GM19372 (cell line): ENCODE measurements around the gene PLEKHN1.
"Not testable (repeated sequence)": the region's sequence is repeated elsewhere in the genome, so short reads cannot be mapped to it uniquely, and the experiment has no call there.

Experiments
- ATAC-seq: cut with Tn5 transposase; IDR thresholded peaks from one replicate; pipeline ENCODE4 v1.9.1; 2021; ENCODE audit warnings: mild to moderate bottlenecking, low read depth, moderate library complexity; ENCODE audit not compliant: unreplicated experiment

PLEKHN1 gene

GRCh38 chr1:1003618-1004419 lies 37.5 kb downstream of the PLEKHN1 start:
- no peak for ATAC-seq

- no peak for ATAC-seq
Measured at GRCh38 chr1:1004420-1004779, 38.1 kb downstream of the PLEKHN1 start.

DNA sequence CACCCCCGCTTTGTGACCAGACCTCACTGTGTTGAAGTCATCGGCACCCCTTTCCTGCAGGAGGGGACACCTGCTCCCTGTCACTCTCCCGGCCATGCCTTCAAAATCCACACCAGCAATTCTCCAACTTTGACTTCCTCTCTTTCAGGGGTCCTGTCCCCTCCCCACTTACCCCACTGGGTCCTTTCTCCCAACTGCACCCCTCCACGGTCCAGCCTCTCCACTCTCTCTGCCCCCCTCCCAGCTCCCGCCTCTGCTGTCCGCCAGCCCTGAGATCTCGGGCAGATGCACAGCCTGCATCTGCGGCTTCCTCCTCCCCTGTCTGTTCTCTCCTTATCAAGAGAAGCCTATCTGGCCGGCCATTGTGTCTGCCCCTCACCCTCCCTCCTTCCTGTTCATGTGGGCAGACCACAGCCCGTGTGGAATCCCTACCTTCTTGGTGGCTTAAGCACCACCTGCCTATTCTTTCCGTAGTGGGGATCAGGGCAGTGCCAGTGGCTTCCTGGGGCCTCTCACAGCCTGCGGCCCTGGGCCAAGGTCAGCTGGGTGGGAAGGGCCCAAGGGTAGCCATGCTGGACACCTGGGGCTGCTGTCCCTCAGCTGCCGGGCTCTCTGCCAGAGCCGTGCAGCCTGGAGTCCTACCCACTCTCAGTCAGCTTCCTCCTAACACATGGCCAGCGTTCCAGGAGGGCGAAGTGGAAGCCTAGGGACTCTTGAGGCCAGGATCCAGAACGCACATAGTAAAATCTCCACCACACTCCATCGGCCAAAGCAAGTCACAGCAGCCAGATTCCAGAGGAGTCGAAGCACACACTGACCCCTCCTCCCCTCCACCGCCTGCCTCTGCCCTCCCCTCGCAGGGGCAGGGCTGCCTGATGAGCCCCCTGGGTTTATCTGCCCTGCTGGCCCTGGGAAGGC lies 38.8 kb downstream of the PLEKHN1 start:
- no peak for ATAC-seq

DNA sequence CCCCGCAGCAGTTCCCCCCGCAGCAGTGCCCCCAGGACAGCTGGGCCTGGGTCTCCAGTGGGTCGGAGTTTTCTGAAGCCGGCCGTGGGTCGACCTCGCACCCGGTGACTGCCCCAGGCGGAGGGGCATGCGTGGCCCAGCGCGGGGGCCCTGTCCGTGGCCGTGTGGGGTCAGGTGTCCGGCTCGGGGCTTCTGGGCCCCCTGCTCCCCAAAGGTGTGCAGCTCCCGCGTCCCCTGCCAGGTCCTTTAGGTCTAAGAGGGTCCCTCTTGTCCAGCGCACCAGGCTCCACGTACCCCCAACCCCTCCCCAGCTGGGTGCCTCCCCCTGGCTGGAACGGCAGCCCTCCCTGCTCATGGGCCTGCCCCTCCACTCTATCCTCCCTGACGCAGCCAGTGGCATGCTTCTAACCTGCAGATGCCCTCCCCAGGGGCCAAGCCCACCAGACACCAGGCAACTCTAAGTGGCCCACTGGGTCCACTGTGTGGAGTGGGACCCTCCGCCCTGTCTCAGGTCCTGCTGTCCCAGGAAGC lies 39.6 kb downstream of the PLEKHN1 start:
- no peak for ATAC-seq

DNA sequence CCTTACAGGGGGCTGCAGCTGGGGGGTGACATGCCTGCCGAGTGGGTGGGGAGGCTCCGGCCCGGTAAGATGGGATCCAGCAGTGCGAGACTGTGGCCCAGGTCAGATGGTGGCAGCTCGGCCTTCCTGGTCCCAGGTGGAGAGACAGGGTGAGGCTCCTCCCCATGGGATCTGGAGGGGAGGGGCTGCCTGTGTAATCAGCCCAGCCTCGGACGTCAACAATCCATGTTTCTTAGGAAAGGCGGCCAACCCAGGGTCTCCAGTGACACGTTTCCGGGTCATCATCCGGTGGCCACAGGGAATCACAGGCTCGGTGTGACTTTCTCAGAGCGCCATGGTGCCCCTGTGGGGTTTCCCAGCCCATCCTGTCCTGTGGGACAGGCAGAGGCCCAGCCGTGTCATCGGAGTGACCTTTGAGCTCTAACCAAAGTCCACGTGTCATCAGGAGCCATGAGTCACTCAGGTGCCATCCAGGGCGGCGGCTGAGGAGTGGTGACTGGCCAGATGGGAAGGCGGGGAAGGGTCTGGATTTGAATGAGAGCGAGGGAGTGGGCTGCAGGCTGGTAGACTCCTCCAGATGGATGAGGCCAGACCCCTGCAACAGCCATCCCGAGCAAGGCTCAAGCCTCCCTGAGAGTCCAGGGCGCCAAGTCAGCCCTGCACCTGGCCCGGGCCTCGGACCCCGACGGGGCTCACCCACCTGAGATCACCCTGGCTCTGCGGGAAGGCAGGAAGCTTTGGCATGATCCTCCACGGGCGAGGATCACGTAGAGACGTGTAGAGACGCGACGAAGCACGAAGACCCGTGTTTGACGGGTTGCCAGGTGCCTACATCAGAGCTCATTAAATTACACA lies 40.2 kb downstream of the PLEKHN1 start:
- ATAC-seq: no peak

DNA sequence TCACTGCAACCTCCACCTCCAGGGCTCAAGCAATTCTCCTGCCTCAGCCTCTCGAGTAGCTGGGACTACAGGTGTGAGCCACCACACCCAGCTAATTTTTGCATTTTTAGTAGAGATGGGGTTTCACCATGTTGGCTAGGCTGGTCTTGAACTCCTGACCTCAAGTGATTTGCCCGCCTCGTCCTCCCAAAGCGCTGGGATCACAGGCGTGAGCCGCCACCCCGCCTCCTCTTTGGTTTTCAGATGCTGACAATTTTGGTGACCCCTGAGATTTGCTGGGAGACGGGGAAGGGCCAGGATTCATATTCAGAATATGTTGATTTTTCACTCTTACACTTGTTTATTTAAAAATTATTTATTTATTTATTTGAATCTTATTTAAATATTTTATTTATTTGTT lies 43.8 kb downstream of the PLEKHN1 start:
- not testable (repeated sequence) for ATAC-seq

- ATAC-seq: no peak
Measured at GRCh38 chr1:1011396-1011949, 45.2 kb downstream of the PLEKHN1 start.

GRCh38 chr1:1012736-1013104 lies 46.4 kb downstream of the PLEKHN1 start:
- not testable (repeated sequence) for ATAC-seq

DNA sequence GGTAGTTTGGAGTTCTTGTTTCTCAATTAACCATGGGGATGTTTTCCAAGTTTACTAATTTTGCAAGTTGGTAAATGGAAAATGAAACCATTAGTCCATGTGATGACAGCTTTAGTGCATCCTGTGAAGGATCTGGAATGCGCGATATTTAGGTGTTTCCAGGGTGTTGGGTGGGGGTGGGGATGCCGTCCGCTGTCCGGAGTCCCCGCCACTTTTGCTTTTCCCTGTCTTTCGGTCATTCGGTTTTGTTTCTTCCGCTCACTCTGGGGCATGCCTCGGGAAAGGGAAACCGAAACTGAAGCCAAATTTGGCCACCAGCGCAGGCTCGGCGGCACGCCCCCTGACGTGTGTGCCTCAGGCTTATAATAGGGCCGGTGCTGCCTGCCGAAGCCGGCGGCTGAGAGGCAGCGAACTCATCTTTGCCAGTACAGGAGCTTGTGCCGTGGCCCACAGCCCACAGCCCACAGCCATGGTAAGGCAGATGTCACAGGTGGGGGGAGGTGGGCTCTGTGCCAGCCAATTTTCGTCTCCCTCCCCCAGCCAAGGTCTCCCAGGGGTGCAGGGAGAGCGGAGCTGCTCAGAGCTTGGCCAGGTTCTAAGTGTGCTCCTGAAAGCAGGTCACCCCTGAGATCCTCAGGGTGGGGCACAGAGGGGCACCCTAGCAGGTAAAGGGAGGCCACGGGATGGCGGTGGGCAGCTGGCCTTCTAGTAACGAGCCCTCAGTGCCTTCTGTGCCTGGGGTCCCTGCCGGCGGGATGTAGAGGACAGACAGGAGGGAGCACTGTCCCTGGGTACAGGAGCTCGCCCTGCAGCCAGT lies 47.0 kb downstream of the PLEKHN1 start, which contains the start of gene ISG15:
ISG15 (plus strand) TSS at position 393 of the 817 bp plus-strand sequence; CDS start at position 470, 77 bp downstream.
- ATAC-seq: peak; percentile 85

- no peak for ATAC-seq
Measured at GRCh38 chr1:1013922-1014648, 47.8 kb downstream of the PLEKHN1 start.

GRCh38 chr1:1014799-1015681 lies 48.8 kb downstream of the PLEKHN1 start:
- ATAC-seq: no peak

- not testable (repeated sequence) for ATAC-seq
Measured at GRCh38 chr1:1017397-1018320, 51.4 kb downstream of the PLEKHN1 start.

- not testable (repeated sequence) for ATAC-seq
Measured at GRCh38 chr1:1018321-1018685, 52.0 kb downstream of the PLEKHN1 start.

DNA sequence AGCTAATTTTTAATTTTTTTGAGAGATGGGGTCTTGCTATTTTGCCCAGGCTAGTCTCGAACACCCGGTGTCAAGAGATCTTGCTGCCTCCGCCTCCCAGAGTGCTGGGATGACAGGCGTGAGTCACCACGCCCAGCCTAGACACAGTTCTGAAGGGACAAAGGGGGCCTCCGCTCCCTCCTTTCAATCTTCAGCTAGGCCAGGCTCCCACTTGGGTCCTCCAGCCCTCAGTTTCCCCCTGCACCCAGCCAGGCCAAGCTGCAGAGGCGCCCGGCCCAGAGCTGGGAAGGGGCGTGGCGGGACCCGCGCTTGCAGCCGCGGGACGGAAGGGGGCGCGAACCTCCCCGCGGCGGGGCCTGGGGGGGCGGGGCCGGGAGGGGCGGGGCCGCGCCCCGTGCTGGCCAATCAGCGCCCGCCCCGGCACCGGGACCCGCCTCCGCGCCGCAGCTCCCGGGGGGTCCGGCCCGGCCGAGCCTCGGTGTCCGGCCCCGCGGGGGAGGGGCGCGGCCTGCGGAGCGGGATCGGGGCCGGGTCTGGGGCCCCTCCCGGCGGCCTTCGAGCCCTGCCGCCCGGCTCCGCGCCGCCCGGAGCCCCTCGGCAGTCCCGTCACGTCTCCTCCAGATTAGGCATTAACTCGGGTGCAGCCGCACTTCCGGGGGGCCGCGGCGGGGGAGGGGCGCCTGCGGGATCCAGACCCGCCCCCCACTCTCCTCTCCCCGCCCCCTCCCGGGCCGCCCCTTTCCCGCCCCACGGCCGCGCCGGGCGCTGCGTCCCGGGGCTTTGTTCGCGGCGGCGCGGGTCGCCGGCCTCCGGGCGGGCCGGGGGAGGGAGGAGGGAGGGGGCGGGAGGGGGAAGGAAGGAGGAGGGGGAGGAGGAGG lies 53.1 kb downstream of the PLEKHN1 start:
- peak; percentile 64 for ATAC-seq

DNA sequence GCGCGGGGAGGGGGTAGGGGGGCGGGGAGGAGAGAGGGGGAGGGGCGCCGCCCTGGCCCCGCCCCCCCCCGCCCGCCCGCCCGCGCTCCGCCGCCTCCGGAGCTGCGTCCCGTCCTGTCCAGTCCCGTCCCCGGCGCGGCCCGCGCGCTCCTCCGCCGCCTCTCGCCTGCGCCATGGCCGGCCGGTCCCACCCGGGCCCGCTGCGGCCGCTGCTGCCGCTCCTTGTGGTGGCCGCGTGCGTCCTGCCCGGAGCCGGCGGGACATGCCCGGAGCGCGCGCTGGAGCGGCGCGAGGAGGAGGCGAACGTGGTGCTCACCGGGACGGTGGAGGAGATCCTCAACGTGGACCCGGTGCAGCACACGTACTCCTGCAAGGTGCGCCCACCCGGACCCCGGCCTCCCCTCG lies 53.7 kb downstream of the PLEKHN1 start, which contains the start of gene AGRN:
AGRN (plus strand) TSS at position 121 of the 405 bp plus-strand sequence; CDS start at position 174, 53 bp downstream.
- ATAC-seq: peak; percentile 33
